NCI-H1694 treated with DMSO at 0.1 percent for 48 hours (cell line): Measurements from ENCODE around the gene PCDHGA5.
A peak's percentile ranks its signal among the peaks of the same experiment; 100 is the strongest.
"Not testable (repeated sequence)": the region's sequence is repeated elsewhere in the genome, so short reads cannot be mapped to it uniquely, and the experiment has no call there.

Experiments
- DNase-seq: peaks from one replicate; lab custom pipeline; 2025; lab: John Stamatoyannopoulos, UW

PCDHGA5 gene

DNA sequence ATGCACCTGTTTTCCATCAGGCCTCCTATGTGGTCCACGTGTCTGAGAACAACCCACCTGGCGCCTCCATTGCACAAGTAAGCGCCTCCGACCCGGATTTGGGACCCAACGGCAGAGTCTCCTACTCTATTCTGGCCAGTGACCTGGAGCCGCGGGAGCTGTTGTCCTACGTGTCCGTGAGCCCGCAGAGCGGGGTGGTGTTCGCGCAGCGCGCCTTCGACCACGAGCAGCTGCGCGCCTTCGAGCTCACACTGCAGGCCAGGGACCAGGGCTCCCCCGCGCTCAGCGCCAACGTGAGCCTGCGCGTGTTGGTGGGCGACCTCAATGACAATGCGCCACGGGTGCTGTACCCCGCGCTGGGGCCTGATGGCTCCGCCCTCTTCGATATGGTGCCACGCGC is 12.4 kb upstream of the PCDHGA5 start:
- no peak for DNase-seq

DNA sequence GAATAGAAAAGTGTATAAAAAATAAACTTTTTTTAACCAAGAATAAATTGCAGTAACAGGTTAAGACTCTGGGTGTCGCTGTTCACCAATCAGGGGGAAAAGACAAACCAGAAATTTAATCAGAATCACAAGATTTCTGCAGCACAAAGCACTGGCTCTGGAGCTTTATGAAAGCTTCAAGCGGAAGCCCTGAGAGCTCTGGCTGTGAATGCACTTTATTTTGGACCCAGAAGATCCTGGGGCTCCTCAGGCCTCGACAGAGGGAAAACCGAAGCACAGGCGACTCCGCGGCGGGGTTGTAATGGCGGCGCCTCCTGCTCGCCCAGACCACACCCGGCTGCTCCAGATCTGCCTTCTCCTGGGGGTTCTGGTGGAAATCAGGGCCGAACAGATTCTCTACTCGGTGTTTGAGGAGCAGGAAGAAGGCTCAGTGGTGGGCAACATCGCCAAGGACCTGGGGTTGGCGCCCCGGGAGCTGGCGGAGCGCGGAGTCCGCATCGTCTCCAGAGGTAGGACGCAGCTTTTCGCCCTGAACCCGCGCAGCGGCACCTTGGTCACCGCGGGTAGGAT is 9.0 kb upstream of the PCDHGA5 start, which contains the start of gene PCDHGA4:
Gene PCDHGA4 (plus strand): TSS at position 122 of the 570 bp plus-strand sequence. CDS start 87 bp downstream, at position 209.
- no peak for DNase-seq

DNA sequence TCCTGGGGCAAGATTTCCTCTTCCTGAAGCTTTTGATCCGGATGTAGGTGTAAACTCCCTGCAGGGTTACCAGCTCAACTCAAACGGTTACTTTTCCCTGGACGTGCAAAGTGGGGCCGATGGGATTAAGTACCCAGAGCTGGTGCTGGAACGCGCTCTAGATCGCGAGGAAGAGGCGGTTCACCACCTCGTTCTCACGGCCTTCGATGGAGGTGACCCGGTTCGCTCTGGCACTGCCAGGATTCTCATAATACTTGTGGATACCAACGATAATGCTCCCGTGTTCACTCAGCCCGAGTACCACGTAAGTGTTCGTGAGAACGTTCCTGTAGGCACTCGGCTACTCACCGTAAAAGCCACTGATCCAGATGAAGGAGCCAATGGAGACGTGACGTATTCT is 8.3 kb upstream of the PCDHGA5 start:
- DNase-seq = no peak

DNA sequence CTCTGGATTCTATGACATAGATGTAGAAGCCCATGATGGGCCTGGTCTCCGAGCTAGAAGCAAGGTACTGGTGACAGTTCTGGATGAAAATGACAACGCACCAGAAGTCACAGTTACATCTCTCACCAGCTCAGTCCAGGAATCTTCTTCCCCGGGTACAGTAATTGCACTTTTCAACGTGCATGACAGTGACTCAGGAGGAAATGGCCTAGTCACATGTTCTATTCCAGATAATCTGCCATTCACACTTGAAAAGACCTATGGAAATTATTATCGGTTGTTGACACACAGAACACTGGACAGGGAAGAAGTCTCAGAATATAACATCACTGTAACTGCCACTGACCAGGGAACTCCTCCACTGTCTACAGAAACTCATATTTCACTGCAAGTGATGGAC is 7.8 kb upstream of the PCDHGA5 start:
- no peak for DNase-seq

DNA sequence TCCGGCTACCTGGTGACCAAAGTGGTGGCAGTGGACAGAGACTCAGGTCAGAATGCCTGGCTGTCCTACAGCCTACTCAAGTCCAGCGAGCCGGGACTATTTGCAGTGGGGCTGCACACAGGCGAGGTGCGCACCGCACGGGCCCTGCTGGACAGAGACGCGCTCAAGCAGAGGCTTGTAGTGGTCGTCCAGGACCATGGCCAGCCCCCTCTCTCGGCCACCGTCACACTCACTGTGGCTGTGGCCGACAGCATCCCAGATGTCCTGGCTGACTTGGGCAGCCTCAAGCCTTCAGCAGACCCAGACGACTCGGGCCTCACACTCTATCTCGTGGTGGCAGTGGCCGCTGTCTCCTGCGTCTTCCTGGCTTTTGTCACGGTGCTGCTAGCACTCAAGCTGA is 7.0 kb upstream of the PCDHGA5 start:
- DNase-seq = no peak

DNA sequence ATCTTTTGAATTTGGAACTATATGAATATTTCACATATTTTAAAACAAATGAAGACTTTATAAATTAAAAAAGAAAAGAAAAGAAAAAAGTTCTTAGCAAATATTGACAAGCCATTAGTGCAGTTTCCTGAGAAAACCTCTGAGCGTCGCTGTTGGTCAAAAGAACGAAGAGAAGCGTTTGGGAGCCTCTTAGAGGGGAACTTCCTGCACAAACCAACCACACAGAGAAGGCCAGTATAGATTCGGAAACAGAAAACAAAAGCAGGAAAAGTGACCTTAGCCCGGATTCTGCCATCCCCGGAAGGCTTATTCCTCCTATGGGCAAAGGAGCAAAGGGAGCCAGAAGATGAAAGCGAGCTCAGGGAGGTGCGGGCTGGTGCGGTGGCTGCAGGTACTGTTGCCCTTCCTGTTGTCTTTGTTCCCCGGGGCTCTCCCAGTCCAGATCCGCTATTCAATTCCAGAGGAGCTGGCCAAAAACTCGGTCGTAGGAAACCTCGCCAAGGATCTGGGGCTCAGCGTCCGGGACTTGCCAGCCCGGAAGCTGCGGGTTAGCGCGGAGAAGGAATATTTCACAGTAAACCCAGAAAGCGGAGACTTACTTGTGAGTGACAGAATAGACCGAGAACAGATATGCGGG is 4.1 kb upstream of the PCDHGA5 start, which contains the start of gene PCDHGB2:
Gene PCDHGB2 (plus strand): TSS at position 205 of the 637 bp plus-strand sequence. CDS start 142 bp downstream, at position 347.
- peak; percentile 32 for DNase-seq

DNA sequence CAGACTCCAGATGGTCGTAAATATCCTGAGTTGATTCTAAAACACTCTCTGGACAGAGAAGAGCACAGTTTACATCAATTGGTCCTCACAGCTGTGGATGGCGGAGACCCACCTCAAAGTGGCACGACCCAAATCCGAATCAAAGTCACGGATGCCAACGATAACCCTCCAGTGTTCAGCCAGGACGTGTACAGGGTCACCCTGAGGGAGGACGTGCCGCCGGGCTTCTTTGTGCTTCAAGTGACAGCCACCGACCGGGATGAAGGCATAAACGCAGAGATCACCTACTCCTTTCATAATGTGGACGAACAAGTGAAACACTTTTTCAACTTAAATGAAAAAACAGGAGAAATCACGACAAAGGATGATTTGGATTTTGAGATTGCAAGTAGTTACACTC is 3.3 kb upstream of the PCDHGA5 start:
- no peak for DNase-seq

DNA sequence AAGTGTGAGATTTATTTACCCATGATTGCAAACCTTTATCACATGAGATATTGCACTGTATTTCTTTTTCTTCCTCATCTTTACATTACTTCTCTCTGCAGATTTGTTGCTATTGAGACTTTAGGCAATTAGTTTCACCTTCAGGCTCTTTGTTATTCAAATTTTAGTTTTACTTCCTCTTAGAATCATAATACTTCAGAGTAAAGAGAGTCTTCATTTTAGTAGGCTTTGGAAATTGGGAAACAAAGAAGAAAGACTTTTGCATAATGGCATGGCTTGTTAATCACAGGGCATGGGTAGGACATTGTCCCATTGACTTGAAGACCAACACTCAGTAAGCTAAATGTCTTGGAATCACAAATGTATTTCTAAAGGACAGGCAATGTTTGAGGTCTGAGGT is 1.2 kb upstream of the PCDHGA5 start:
- DNase-seq = no peak

DNA sequence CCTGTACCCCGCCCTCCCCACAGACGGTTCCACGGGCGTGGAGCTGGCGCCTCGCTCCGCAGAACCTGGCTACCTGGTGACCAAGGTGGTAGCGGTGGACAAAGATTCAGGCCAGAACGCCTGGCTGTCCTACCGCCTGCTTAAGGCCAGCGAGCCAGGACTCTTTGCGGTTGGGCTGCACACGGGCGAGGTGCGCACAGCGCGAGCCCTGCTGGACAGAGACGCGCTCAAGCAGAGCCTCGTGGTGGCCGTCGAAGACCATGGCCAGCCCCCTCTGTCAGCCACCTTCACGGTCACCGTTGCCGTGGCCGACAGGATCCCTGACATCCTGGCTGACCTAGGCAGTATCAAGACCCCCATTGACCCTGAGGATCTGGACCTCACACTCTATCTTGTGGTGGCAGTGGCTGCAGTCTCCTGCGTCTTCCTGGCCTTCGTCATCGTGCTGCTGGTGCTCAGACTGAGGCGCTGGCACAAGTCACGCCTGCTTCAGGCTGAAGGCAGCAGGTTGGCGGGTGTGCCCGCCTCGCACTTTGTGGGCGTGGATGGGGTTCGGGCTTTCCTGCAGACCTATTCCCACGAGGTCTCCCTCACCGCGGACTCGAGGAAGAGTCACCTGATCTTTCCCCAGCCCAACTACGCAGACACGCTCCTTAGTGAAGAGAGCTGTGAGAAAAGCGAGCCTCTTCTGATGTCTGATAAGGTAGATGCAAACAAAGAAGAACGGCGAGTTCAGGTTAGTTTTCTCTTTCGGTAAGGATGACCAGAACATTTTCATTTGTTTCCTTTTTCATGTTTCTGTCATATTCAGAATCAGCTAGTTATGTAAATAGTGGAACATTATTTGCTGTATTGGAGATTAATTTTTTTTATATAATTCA is 2.3 kb downstream of the PCDHGA5 start:
- no peak for DNase-seq

DNA sequence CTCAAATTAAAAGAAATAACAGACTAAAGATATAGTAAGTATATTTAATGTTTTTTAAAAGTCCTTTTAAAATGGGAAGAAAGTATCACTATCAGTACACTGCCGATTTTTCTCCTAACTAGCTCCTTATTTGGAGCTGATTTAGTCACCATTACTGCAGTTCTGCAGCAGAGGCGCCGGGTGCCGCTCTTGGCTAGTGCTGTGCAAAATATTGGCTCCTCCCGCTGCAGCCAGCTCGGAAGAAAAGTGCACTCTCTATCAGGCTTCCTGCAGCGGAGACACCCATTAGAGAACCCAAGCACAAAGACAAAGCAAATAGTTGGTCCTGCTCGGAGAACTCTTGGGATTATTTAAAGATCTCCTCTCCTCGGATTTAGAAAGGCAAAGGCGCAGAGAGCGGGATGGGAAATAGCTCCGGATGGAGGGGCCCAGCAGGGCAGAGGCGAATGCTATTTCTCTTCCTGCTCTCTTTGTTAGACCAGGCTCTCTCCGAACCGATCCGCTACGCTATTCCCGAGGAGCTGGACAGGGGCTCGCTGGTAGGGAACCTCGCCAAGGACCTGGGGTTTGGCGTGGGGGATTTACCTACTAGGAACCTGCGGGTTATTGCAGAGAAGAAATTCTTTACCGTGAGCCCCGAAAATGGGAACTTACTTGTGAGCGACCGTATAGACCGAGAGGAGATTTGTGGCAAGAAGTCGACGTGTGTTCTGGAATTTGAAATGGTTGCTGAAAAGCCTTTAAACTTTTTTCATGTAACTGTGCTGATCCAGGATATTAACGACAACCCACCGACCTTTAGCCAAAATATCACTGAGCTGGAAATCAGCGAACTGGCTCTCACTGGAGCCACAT is 6.3 kb downstream of the PCDHGA5 start, which contains the start of gene PCDHGB3:
Gene PCDHGB3 (plus strand): TSS at position 249 of the 855 bp plus-strand sequence. CDS start 153 bp downstream, at position 402.
- no peak for DNase-seq

DNA sequence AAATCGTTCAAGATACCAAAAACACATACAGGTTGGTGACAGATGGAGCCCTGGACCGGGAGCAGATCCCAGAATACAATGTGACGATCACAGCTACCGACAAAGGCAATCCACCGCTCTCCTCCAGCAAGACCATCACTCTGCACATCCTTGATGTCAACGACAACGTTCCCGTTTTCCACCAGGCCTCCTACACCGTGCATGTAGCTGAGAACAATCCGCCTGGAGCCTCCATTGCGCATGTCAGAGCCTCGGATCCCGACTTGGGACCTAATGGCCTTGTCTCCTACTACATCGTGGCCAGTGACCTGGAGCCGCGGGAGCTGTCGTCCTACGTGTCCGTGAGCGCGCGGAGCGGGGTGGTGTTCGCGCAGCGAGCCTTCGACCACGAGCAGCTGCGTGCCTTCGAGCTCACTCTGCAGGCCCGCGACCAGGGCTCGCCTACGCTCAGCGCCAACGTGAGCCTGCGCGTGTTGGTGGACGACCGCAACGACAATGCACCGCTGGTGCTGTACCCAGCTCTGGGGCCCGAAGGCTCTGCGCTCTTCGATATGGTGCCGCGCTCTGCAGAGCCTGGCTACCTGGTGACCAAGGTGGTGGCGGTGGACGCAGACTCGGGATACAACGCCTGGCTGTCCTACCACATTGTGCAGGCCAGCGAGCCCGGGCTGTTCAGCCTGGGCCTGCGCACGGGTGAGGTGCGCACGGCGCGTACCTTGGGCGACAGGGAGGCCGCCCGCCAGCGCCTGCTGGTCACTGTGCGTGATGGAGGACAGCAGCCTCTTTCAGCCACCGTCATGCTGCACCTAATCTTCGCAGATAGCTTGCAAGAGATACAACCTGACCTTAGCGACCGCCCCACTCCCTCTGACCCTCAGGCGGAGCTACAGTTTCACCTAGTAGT is 7.9 kb downstream of the PCDHGA5 start:
- no peak for DNase-seq

DNA sequence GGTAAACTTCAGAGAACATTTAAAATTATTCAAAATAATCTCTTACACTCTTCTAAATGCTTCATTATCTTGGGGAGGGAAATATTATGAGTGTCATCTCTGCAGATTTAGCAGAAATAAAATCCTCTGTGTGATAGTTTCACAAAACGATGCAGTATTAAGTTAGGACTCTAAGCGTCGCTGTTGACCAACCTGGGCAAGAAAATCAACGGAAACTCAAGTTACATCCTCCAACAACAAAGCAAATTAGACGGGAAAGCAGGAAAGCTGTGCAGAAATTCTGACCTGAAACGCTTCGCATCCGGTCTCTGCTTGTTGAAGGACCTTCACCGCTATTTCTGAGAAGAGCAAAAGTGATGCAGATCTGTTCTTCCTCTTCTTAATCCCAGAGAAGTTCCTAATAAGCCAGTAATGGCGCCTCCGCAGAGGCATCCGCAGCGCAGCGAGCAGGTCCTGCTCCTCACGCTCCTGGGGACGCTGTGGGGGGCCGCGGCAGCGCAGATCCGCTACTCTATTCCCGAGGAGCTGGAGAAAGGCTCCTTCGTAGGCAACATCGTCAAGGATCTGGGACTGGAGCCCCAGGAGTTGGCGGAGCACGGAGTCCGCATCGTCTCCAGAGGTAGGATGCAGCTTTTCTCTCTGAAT is 9.8 kb downstream of the PCDHGA5 start, which contains the start of gene PCDHGA6:
Gene PCDHGA6 (plus strand): TSS at position 219 of the 645 bp plus-strand sequence. CDS start 193 bp downstream, at position 412.
- DNase-seq = no peak

DNA sequence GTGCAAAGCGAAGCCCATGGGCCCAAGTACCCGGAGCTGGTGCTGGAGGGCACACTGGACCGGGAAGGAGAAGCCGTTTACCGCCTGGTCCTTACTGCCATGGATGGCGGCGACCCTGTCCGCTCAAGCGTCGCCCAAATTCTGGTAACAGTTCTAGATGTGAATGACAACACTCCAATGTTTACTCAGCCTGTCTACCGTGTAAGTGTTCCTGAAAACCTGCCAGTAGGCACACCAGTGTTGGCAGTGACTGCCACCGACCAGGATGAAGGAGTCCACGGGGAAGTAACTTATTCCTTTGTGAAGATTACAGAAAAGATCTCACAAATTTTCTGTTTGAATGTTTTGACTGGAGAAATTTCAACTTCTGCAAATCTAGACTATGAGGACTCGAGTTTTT is 10.7 kb downstream of the PCDHGA5 start:
- DNase-seq = no peak

DNA sequence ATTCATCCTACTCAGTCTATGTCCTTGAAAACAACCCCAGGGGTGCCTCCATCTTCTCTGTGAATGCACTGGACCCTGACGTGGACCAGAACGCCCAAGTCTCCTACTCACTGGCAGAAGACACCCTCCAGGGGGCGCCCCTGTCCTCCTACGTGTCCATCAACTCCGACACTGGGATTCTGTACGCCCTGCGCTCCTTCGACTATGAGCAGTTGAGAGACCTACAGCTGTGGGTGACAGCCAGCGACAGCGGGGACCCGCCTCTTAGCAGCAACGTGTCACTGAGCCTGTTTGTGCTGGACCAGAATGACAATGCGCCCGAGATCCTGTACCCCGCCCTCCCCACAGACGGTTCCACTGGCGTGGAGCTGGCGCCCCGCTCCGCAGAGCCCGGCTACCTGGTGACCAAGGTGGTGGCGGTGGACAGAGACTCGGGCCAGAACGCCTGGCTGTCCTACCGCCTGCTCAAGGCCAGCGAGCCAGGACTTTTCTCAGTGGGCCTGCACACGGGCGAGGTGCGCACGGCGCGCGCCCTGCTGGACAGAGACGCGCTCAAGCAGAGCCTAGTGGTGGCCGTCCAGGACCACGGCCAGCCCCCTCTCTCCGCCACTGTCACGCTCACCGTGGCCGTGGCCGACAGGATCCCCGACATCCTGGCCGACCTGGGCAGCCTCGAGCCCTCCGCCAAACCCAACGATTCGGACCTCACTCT is 11.6 kb downstream of the PCDHGA5 start:
- DNase-seq = not testable (repeated sequence)

DNA sequence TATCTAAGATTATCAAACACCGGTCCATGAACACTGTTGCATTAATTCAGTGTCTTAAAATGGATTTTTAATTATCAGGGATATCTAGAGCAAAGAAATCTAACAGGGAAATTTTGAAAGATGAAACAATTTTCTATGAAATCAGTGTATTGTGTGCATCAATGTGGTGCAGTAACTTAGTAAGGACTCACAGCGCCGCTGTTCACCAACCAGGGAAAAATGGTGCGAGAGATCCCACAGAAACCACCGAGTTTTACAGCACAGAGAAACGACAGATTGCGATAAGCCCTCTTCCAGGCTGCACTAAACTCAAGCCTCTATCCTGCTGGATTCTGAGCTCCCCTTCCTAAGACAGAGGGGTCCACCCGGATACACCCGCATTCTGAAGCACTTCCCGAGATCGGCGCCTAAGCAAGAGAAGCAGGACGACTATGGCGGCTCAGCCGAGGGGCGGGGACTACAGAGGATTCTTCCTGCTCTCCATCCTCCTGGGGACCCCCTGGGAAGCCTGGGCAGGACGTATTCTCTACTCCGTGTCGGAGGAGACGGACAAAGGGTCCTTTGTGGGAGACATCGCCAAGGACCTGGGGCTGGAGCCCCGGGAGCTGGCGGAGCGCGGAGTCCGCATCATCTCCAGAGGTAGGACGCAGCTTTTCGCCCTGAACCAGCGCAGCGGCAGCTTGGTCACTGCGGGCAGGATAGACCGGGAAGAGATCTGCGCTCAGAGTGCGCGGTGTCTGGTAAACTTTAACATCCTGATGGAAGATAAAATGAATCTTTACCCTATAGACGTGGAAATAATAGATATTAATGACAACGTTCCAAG is 18.7 kb downstream of the PCDHGA5 start, which contains the start of gene PCDHGA7:
Gene PCDHGA7 (plus strand): TSS at position 274 of the 826 bp plus-strand sequence. CDS start 158 bp downstream, at position 432.
- no peak for DNase-seq

DNA sequence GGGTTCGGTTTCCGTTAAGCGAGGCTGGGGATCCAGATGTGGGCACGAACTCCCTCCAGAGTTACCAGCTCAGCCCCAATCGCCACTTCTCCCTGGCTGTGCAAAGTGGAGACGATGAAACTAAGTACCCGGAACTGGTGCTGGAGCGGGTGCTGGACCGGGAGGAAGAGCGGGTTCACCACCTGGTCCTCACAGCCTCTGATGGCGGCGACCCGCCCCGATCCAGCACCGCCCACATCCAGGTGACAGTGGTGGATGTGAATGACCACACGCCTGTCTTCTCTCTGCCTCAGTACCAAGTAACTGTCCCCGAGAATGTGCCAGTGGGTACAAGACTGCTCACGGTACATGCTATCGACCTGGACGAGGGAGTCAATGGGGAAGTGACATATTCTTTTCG is 19.4 kb downstream of the PCDHGA5 start:
- DNase-seq = no peak

DNA sequence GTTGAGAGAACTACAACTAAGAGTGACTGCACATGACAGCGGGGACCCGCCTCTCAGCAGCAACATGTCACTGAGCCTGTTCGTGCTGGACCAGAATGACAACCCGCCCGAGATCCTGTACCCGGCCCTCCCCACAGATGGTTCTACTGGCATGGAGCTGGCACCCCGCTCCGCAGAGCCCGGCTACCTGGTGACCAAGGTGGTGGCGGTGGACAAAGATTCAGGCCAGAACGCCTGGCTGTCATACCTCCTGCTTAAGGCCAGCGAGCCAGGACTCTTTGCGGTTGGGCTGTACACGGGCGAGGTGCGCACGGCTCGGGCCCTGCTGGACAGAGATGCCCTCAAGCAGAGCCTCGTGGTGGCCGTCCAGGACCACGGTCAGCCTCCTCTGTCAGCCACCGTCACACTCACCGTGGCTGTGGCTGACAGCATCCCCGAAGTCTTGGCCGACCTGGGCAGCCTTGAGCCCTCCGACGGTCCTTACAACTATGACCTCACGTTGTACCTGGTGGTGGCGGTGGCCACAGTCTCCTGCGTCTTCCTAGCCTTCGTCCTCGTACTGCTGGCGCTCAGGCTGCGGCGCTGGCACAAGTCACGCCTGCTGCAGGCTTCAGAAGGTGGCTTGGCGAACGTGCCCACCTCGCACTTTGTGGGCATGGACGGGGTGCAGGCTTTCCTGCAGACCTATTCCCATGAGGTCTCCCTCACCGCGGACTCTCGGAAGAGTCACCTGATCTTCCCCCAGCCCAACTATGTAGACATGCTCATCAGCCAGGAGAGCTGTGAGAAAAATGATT is 20.7 kb downstream of the PCDHGA5 start:
- no peak for DNase-seq
